OCI-LY3 (cell line): ENCODE measurements around the gene SORCS1.

Experiments used
- H2AFZ ChIP-seq: fragments of 200-600, 300-600 bp; shearing (Covaris generic); 2 replicates; pipeline ENCODE4 v1.6.0; 2014; ENCODE audit warnings: antibody characterized with exemption, low read depth, low read length
- H3K27ac ChIP-seq: fragments of 200-600, 300-600 bp; sonication (generic); 2 replicates; pipeline ENCODE4 v1.5.1; 2014; ENCODE audit warnings: mild to moderate bottlenecking, low read length, moderate library complexity, mixed read lengths
- H3K27me3 ChIP-seq: fragments of 200-600, 300-600 bp; sonication (generic); 2 replicates; pipeline ENCODE4 v1.6.1; 2014; ENCODE audit warnings: low read depth, low read length, mixed read lengths
- H3K36me3 ChIP-seq: fragments of 200-600, 300-600 bp; sonication (generic); replicated peaks from 2 replicates; pipeline ENCODE3; 2014; ENCODE audit warnings: low read depth, low read length, mixed read lengths
- H3K4me1 ChIP-seq: fragments of 300-600, 200-600 bp; sonication (generic); 2 replicates; pipeline ENCODE4 v1.6.1; 2014; ENCODE audit warnings: low read length, mixed read lengths
- H3K4me2 ChIP-seq: fragments of 200-600, 300-600 bp; sonication (generic); 2 replicates; pipeline ENCODE4 v1.6.1; 2014; ENCODE audit warnings: low read length, mixed read lengths
- H3K4me3 ChIP-seq: fragments of 300-600, 200-600 bp; sonication (generic); 2 replicates; pipeline ENCODE4 v1.5.1; 2014; ENCODE audit warnings: antibody characterized with exemption, mild to moderate bottlenecking, low read length, moderate library complexity
- H3K79me2 ChIP-seq: fragments of 300-600, 200-600 bp; shearing (Covaris generic); 2 replicates; pipeline ENCODE4 v1.6.1; 2014; ENCODE audit warnings: mild to moderate bottlenecking, low read length, mixed read lengths
- H3K9ac ChIP-seq: fragments of 300-600, 200-600 bp; shearing (Covaris generic); 2 replicates; pipeline ENCODE4 v1.6.0; 2014; ENCODE audit warnings: mild to moderate bottlenecking, low read length, moderate library complexity
- H3K9me3 ChIP-seq: fragments of 200-600, 300-600 bp; shearing (Covaris generic); 2 replicates; pipeline ENCODE4 v1.6.1; 2014; ENCODE audit warnings: low read length, mixed read lengths; ENCODE audit not compliant: insufficient read depth
- H4K20me1 ChIP-seq: fragments of 200-600, 300-600 bp; sonication (generic); 2 replicates; pipeline ENCODE4 v1.6.1; 2016; ENCODE audit warnings: low read length, mixed read lengths; ENCODE audit not compliant: insufficient read depth
- CTCF ChIP-seq: fragments of 200-600, 300-600 bp; sonication (generic); IDR thresholded peaks from 2 replicates; pipeline ENCODE4 v1.5.1; 2014; ENCODE audit warnings: antibody characterized with exemption, low read length, low read depth
- EZH2phosphoT487 ChIP-seq: fragments of 200-600 bp; shearing (Covaris generic); IDR thresholded peaks from 2 replicates; pipeline ENCODE4 v1.6.1; 2018; ENCODE audit warnings: antibody characterized with exemption, mixed run types, low read depth

The SORCS1 gene

DNA sequence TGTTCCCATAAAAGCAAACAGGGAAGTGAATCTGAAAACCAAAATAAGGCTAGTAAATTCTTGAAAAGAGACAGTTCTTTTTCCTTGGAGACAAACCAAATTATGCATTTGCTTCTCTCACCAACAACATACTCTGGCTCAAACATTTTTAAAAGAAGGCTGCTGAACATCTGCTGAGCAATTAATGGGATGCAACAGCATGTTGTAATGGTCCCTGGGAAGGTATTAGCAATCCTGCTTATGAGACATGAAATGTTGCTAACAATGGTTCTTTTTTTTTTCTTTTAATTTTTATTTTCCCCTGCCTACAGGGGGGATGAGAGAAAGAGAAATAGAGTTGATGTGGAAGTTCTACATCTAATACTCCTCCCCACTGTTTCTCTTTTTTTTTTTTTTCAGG is 572.1 kb downstream of the SORCS1 start:
- no peaks in the 10 kb centered on the region for H3K9me3 ChIP-seq
- H3K4me2 ChIP-seq = no peak overlapping the region
- no peaks in the 10 kb centered on the region for H3K36me3 ChIP-seq
- no peaks in the 10 kb centered on the region for H3K79me2 ChIP-seq
- H4K20me1 ChIP-seq = no peaks in the 10 kb centered on the region
- H3K27ac ChIP-seq = no peak overlapping the region
- H3K27me3 ChIP-seq = no peaks in the 10 kb centered on the region
- no peak for TF ChIP-seq CTCF
- H3K4me3 ChIP-seq = no peak overlapping the region
- no peak overlapping the region for H3K9ac ChIP-seq
- H3K4me1 ChIP-seq = no peaks in the 10 kb centered on the region
- no peak overlapping the region for H2AFZ ChIP-seq

GRCh38 chr10:106582291-106582690 is 582.2 kb downstream of the SORCS1 start:
- no peaks in the 10 kb centered on the region for H3K4me1 ChIP-seq
- no peak overlapping the region for H2AFZ ChIP-seq
- no peak for TF ChIP-seq CTCF
- TF ChIP-seq EZH2phosphoT487 = no peak
- H3K27ac ChIP-seq = no peak overlapping the region
- no peaks in the 10 kb centered on the region for H3K9me3 ChIP-seq
- no peaks in the 10 kb centered on the region for H3K36me3 ChIP-seq
- no peak overlapping the region for H3K4me2 ChIP-seq
- H4K20me1 ChIP-seq = no peaks in the 10 kb centered on the region
- H3K9ac ChIP-seq = no peak overlapping the region
- no peaks in the 10 kb centered on the region for H3K79me2 ChIP-seq
- H3K27me3 ChIP-seq = no peaks in the 10 kb centered on the region
- no peak overlapping the region for H3K4me3 ChIP-seq

- no peaks in the 10 kb centered on the region for H3K4me1 ChIP-seq
- no peak overlapping the region for H3K4me3 ChIP-seq
- H3K9me3 ChIP-seq = no peaks in the 10 kb centered on the region
- no peak overlapping the region for H2AFZ ChIP-seq
- H3K27me3 ChIP-seq = no peaks in the 10 kb centered on the region
- H3K4me2 ChIP-seq = no peak overlapping the region
- H4K20me1 ChIP-seq = no peaks in the 10 kb centered on the region
- TF ChIP-seq EZH2phosphoT487 (no peak), CTCF (no peak)
- no peaks in the 10 kb centered on the region for H3K36me3 ChIP-seq
- H3K27ac ChIP-seq = no peak overlapping the region
- H3K79me2 ChIP-seq = no peaks in the 10 kb centered on the region
- no peak overlapping the region for H3K9ac ChIP-seq
Observed at GRCh38 chr10:106577756-106578155, 586.8 kb downstream of the SORCS1 start.

DNA sequence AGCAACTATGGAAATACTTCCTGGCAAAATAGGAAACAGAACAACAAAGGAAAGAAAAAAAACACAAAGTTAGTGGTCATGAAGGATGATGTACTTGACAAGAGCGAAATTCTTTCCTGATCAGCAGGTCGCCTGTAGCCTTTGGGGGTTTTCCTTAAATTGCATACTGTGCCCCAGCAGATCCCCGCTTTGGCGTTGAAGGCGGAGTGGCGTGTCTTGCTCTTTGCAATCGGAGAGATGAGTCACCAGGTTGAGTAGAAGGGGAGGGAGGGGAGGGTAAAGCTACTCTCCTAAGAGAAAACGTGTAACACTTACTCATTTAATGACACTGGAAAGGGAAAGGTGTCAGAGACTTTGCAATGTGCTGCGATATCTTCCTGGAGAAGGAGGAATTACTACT is 587.2 kb downstream of the SORCS1 start:
- no peaks in the 10 kb centered on the region for H3K36me3 ChIP-seq
- no peaks in the 10 kb centered on the region for H4K20me1 ChIP-seq
- H3K27me3 ChIP-seq = no peaks in the 10 kb centered on the region
- no peaks in the 10 kb centered on the region for H3K79me2 ChIP-seq
- no peak overlapping the region for H3K4me2 ChIP-seq
- H3K9ac ChIP-seq = no peak overlapping the region
- no peak overlapping the region for H3K4me3 ChIP-seq
- no peaks in the 10 kb centered on the region for H3K4me1 ChIP-seq
- no peaks in the 10 kb centered on the region for H3K9me3 ChIP-seq
- no peak overlapping the region for H3K27ac ChIP-seq
- no peak for TF ChIP-seq CTCF
- TF ChIP-seq EZH2phosphoT487 = no peak
- no peak overlapping the region for H2AFZ ChIP-seq
